Fibroblast of lung (primary cell): ENCODE results near the gene CTNND2.

Source experiments
- EZH2 ChIP-seq: IDR thresholded peaks from 2 replicates; pipeline ENCODE4 v1.5.1; 2012; ENCODE audit warnings: low read length, control low read depth, mild to moderate bottlenecking; ENCODE audit errors: missing control alignments
- TF ChIP-seq, protein P1 (sequence below), 2 donors: IDR thresholded peaks in 1 of 2; conservative IDR thresholded peaks in 1 of 2; 1 replicate in 1 of 2; 2 replicates in 1 of 2; pipeline ENCODE4 v1.5.1; 2011 to 2012; ENCODE audit warnings: low read length in 2 of 2, control low read depth in 1 of 2, inconsistent platforms in 1 of 2, low read depth in 1 of 2, mild to moderate bottlenecking in 1 of 2

DNA sequence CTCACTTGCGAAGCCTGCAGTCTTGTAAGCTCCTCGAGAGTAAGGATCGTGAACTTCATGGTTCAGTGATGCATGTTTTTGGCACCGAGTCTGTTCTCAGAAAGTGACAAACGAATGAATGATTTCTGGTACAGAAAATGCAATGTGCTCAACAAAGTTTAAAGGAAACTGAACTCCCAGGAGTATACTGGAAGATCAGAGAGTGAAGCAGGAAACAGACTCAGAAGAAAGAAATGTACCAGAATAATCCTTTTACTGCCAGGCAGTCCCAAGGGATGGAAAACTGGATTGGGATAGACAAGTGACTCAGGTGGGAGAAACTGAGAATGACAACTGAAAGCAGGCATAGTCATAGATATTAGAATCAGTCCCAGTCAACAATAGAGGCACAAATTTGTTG is 420.6 kb downstream of the CTNND2 start:
- TF ChIP-seq, protein P1, sequence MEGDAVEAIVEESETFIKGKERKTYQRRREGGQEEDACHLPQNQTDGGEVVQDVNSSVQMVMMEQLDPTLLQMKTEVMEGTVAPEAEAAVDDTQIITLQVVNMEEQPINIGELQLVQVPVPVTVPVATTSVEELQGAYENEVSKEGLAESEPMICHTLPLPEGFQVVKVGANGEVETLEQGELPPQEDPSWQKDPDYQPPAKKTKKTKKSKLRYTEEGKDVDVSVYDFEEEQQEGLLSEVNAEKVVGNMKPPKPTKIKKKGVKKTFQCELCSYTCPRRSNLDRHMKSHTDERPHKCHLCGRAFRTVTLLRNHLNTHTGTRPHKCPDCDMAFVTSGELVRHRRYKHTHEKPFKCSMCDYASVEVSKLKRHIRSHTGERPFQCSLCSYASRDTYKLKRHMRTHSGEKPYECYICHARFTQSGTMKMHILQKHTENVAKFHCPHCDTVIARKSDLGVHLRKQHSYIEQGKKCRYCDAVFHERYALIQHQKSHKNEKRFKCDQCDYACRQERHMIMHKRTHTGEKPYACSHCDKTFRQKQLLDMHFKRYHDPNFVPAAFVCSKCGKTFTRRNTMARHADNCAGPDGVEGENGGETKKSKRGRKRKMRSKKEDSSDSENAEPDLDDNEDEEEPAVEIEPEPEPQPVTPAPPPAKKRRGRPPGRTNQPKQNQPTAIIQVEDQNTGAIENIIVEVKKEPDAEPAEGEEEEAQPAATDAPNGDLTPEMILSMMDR (conservative IDR thresholded peaks at IDR 0.05 in 1 of 2, IDR thresholded peaks at IDR 0.05 in 1 of 2; ENCODE audit: low read depth in 1 of 2, low read length in 2 of 2): no peak
- no peak for TF ChIP-seq EZH2
